NCI-H187 (cell line): ENCODE results near the gene COBL.
A peak's percentile ranks its signal among the peaks of the same experiment; 100 is the strongest.

ENCODE experiments used
- DNase-seq, 2 experiments: peaks; one replicate each; lab custom pipeline; 2025; lab: John Stamatoyannopoulos, UW

COBL gene

GRCh38 chr7:51303142-51303525 lies 13.5 kb downstream of the COBL start:
- no peak for DNase-seq

GRCh38 chr7:51301806-51302205 lies 14.8 kb downstream of the COBL start:
- DNase-seq, result no peak

GRCh38 chr7:51300762-51301674 lies 15.6 kb downstream of the COBL start:
- DNase-seq, result no peak

- no peak for DNase-seq
Observed at GRCh38 chr7:51299391-51300133, 17.0 kb downstream of the COBL start.

- no peak for DNase-seq
Observed at GRCh38 chr7:51298912-51299311, 17.7 kb downstream of the COBL start.

GRCh38 chr7:51297986-51298385 lies 18.6 kb downstream of the COBL start:
- no peak for DNase-seq

- DNase-seq, result no peak
Observed at GRCh38 chr7:51295440-51296245, 21.0 kb downstream of the COBL start.

GRCh38 chr7:51292596-51292995 lies 24.0 kb downstream of the COBL start:
- no peak for DNase-seq

- DNase-seq, result no peak
Observed at GRCh38 chr7:51290702-51291540, 25.7 kb downstream of the COBL start.

GRCh38 chr7:51290304-51290637 lies 26.3 kb downstream of the COBL start:
- no peak for DNase-seq

- peak in 1 of 2 experiments; percentile 27 for DNase-seq
Observed at GRCh38 chr7:51289623-51290303, 26.8 kb downstream of the COBL start.

- peak in 1 of 2 experiments; percentile 37 for DNase-seq
Observed at GRCh38 chr7:51288896-51289622, 27.6 kb downstream of the COBL start.

GRCh38 chr7:51286401-51286800 lies 30.2 kb downstream of the COBL start:
- DNase-seq, result no peak

- no peak for DNase-seq
Observed at GRCh38 chr7:51280156-51280555, 36.5 kb downstream of the COBL start.

GRCh38 chr7:51279391-51280023 lies 37.1 kb downstream of the COBL start:
- DNase-seq, result no peak

- peak; percentile 23 to 32 for DNase-seq
Observed at GRCh38 chr7:51278797-51279196, 37.8 kb downstream of the COBL start.

GRCh38 chr7:51276967-51277366 lies 39.6 kb downstream of the COBL start:
- DNase-seq, result no peak

- no peak for DNase-seq
Observed at GRCh38 chr7:51276091-51276605, 40.5 kb downstream of the COBL start.

- DNase-seq, result no peak
Observed at GRCh38 chr7:51275532-51275931, 41.1 kb downstream of the COBL start.

GRCh38 chr7:51274955-51275354 lies 41.7 kb downstream of the COBL start:
- no peak for DNase-seq
